HEK293 (cell line): ENCODE results near the gene TNFRSF8.

ENCODE experiments used
- BCL11A ChIP-seq: fragments of 450-650 bp; formaldehyde crosslinking; IDR thresholded peaks from 2 replicates; pipeline ENCODE4 v1.5.1; 2016; ENCODE audit warnings: low read depth, missing biosample characterization, missing genetic modification characterization
- BCL6B ChIP-seq: fragments of 450-650 bp; formaldehyde crosslinking; IDR thresholded peaks from 2 replicates; pipeline ENCODE4 v1.5.1; 2017; ENCODE audit warnings: missing biosample characterization, missing genetic modification characterization
- CTCF ChIP-seq: fragments of 450-650 bp; formaldehyde crosslinking; IDR thresholded peaks from 2 replicates; pipeline ENCODE4 v1.5.1; 2016; ENCODE audit warnings: missing biosample characterization, missing genetic modification characterization
- MYNN ChIP-seq: fragments of 450-650 bp; formaldehyde crosslinking; IDR thresholded peaks from 2 replicates; pipeline ENCODE4 v1.5.1; 2016; ENCODE audit warnings: missing biosample characterization, missing genetic modification characterization, borderline replicate concordance
- REST ChIP-seq: fragments of 450-650 bp; formaldehyde crosslinking; IDR thresholded peaks from 2 replicates; pipeline ENCODE4 v1.5.1; 2016; ENCODE audit warnings: missing biosample characterization, missing genetic modification characterization
- ZBTB7A ChIP-seq: fragments of 450-650 bp; formaldehyde crosslinking; IDR thresholded peaks from 2 replicates; pipeline ENCODE4 v1.5.1; 2016; ENCODE audit warnings: low read depth, missing biosample characterization, missing genetic modification characterization
- ZNF518A ChIP-seq: fragments of 450-650 bp; formaldehyde crosslinking; conservative IDR thresholded peaks from 2 replicates; pipeline ENCODE4 v1.5.1; 2016; ENCODE audit warnings: low read depth, missing biosample characterization, missing genetic modification characterization
- ZNF670 ChIP-seq: fragments of 450-650 bp; formaldehyde crosslinking; IDR thresholded peaks from 2 replicates; pipeline ENCODE4 v1.5.1; 2016; ENCODE audit warnings: missing biosample characterization, missing genetic modification characterization, low read depth

GRCh38 chr1:12075195-12076114 is 12.4 kb downstream of the TNFRSF8 start:
- TF ChIP-seq CTCF (tag by site-specific recombination) (no peak), ZBTB7A (tag by site-specific recombination) (no peak), ZNF670 (no peak), REST (tag by site-specific recombination) (no peak), MYNN (tag by site-specific recombination) (no peak), BCL11A (tag by site-specific recombination) (no peak), BCL6B (tag by site-specific recombination) (no peak), ZNF518A (tag by site-specific recombination) (no peak)
